Islet of Langerhans (tissue), 1 donor: ENCODE results near the gene SPAG9.

ENCODE experiments used
- FAIRE-seq: peaks from one replicate; lab custom pipeline; 2011; peaks lifted over from hg19 to GRCh38; lab: Jason Lieb, UNC

Gene SPAG9

GRCh38 chr17:50938821-50939541, 181.7 kb downstream of the SPAG9 start:
- no peak for FAIRE-seq

GRCh38 chr17:50935996-50936266, 184.7 kb downstream of the SPAG9 start:
- no peak for FAIRE-seq

- FAIRE-seq: peak; percentile 43
These were observed 185.3 kb downstream of the SPAG9 start for GRCh38 chr17:50935221-50935995.

GRCh38 chr17:50934672-50935220, 185.9 kb downstream of the SPAG9 start:
- FAIRE-seq: no peak

- FAIRE-seq: no peak
These were observed 186.5 kb downstream of the SPAG9 start for GRCh38 chr17:50934161-50934560.

- no peak for FAIRE-seq
These were observed 189.3 kb downstream of the SPAG9 start for GRCh38 chr17:50931144-50931908.

GRCh38 chr17:50928646-50929045, 192.0 kb downstream of the SPAG9 start:
- no peak for FAIRE-seq

GRCh38 chr17:50927287-50927686, 193.4 kb downstream of the SPAG9 start:
- no peak for FAIRE-seq

GRCh38 chr17:50926523-50926922, 194.1 kb downstream of the SPAG9 start:
- FAIRE-seq: no peak

- FAIRE-seq: no peak
These were observed 195.3 kb downstream of the SPAG9 start for GRCh38 chr17:50925296-50925891.

- FAIRE-seq: no peak
These were observed 195.9 kb downstream of the SPAG9 start for GRCh38 chr17:50924800-50925199.

- FAIRE-seq: no peak
These were observed 196.4 kb downstream of the SPAG9 start for GRCh38 chr17:50924300-50924699.

GRCh38 chr17:50923611-50924010, 197.1 kb downstream of the SPAG9 start:
- FAIRE-seq: no peak

GRCh38 chr17:50922721-50923405, 197.8 kb downstream of the SPAG9 start:
- FAIRE-seq: no peak

GRCh38 chr17:50922107-50922506, 198.6 kb downstream of the SPAG9 start:
- no peak for FAIRE-seq

- no peak for FAIRE-seq
These were observed 199.6 kb downstream of the SPAG9 start for GRCh38 chr17:50920891-50921586.

- FAIRE-seq: no peak
These were observed 200.6 kb downstream of the SPAG9 start for GRCh38 chr17:50920041-50920410.

GRCh38 chr17:50919321-50920040, 201.2 kb downstream of the SPAG9 start:
- FAIRE-seq: peak; percentile 80

GRCh38 chr17:50918933-50919296, 201.8 kb downstream of the SPAG9 start:
- FAIRE-seq: no peak

GRCh38 chr17:50918071-50918932, 202.4 kb downstream of the SPAG9 start:
- FAIRE-seq: no peak
